ENCODE measurements around the gene BCL11A.

- TF ChIP-seq EZH2 (IDR thresholded peaks at IDR 0.05) (no peak), POLR2AphosphoS5 (IDR thresholded peaks at IDR 0.05; ENCODE audit: borderline replicate concordance, low read depth, low read length) (no peak)
These were observed 3.1 kb downstream of the BCL11A start for GRCh38 chr2:60550178-60550983.

Measured in SK-N-MC (cell line).